ENCODE data around the gene DLGAP1. TPM values are rescaled to one million over a fixed set of nuclear protein-coding genes. Genes with fewer than 3 reads are reported as not detected.

The DLGAP1 gene
- total and polyA plus RNA-seq, 4 donors, result 0.06 to 1.2 (median 0.17) TPM; not detected in 1

GRCh38 chr18:4198956-4199355 lies 256.2 kb downstream of the DLGAP1 start (continued):
- TF ChIP-seq CTCF (IDR thresholded peaks at IDR 0.05; ENCODE audit: low read depth, low read length, missing input control) (no peak), YY1 (IDR thresholded peaks at IDR 0.05) (no peak)

- TF ChIP-seq TAF1 (conservative IDR thresholded peaks at IDR 0.05) (no peak), ZBTB33 (IDR thresholded peaks at IDR 0.05) (no peak), CTCF (IDR thresholded peaks at IDR 0.05; ENCODE audit: low read depth, low read length, missing input control) (no peak)
- H3K4me3 ChIP-seq (ENCODE audit: low read depth in 1 of 3, low read length in 3 of 3), result no peak overlapping the region
- H3K4me1 ChIP-seq (ENCODE audit: control insufficient read depth in 4 of 4, insufficient read depth in 4 of 4, low read length in 3 of 4), result no peaks in the 10 kb centered on the region
- 67% methylated on average over 4 of the region's 4 CpGs for WGBS
- no peak overlapping the region for H3K27ac ChIP-seq (ENCODE audit: low read depth in 1 of 2, low read length in 2 of 2)
- no peaks in the 10 kb centered on the region for H3K27me3 ChIP-seq (ENCODE audit: control insufficient read depth in 4 of 4, insufficient read depth in 4 of 4, low read length in 3 of 4)
- H3K9ac ChIP-seq (ENCODE audit: low read depth in 1 of 2, low read length in 2 of 2), result no peak overlapping the region
- DNase-seq (ENCODE audit: low spot score), result no peak
- no peaks in the 10 kb centered on the region for H3K9me3 ChIP-seq (ENCODE audit: control insufficient read depth in 4 of 4, low read length in 3 of 4)
- no peaks in the 10 kb centered on the region for H3K36me3 ChIP-seq (ENCODE audit: control insufficient read depth in 4 of 4, insufficient read depth in 3 of 4, low read depth in 1 of 4, low read length in 3 of 4)
Measured at GRCh38 chr18:4196351-4196750, 258.8 kb downstream of the DLGAP1 start.

- Histone ChIP-seq H3K4me3 (ENCODE audit: low read depth in 1 of 3, low read length in 3 of 3) (no peak overlapping the region), H3K36me3 (ENCODE audit: control insufficient read depth in 4 of 4, insufficient read depth in 3 of 4, low read depth in 1 of 4, low read length in 3 of 4) (no peaks in the 10 kb centered on the region), H3K27ac (ENCODE audit: low read depth in 1 of 2, low read length in 2 of 2) (no peak overlapping the region), H3K9me3 (ENCODE audit: control insufficient read depth in 4 of 4, low read length in 3 of 4) (no peaks in the 10 kb centered on the region), H3K4me1 (ENCODE audit: control insufficient read depth in 4 of 4, insufficient read depth in 4 of 4, low read length in 3 of 4) (no peaks in the 10 kb centered on the region), H3K9ac (ENCODE audit: low read depth in 1 of 2, low read length in 2 of 2) (no peak overlapping the region), H3K27me3 (ENCODE audit: control insufficient read depth in 4 of 4, insufficient read depth in 4 of 4, low read length in 3 of 4) (no peaks in the 10 kb centered on the region)
- 65% methylated on average over 3 of the region's 3 CpGs for WGBS
- TF ChIP-seq HNF4A (conservative IDR thresholded peaks at IDR 0.05) (no peak), MAX (IDR thresholded peaks at IDR 0.05) (no peak), YY1 (IDR thresholded peaks at IDR 0.05) (no peak), NR2F2 (IDR thresholded peaks at IDR 0.05) (no peak), TAF1 (conservative IDR thresholded peaks at IDR 0.05) (no peak)
- no peak for DNase-seq (ENCODE audit: low spot score)
Measured at GRCh38 chr18:4193086-4193485, 262.0 kb downstream of the DLGAP1 start.

GRCh38 chr18:4181882-4182568 lies 273.1 kb downstream of the DLGAP1 start:
- Histone ChIP-seq H3K9me3 (ENCODE audit: control insufficient read depth in 4 of 4, low read length in 3 of 4) (no peaks in the 10 kb centered on the region), H3K9ac (ENCODE audit: low read depth in 1 of 2, low read length in 2 of 2) (no peak overlapping the region), H3K4me3 (ENCODE audit: low read depth in 1 of 3, low read length in 3 of 3) (no peak overlapping the region), H3K27me3 (ENCODE audit: control insufficient read depth in 4 of 4, insufficient read depth in 4 of 4, low read length in 3 of 4) (no peaks in the 10 kb centered on the region), H3K4me1 (ENCODE audit: control insufficient read depth in 4 of 4, insufficient read depth in 4 of 4, low read length in 3 of 4) (peaks cover 0 to 7% (median 2%) of the 10 kb centered on the region in 4 donors), H3K27ac (ENCODE audit: low read depth in 1 of 2, low read length in 2 of 2) (no peak overlapping the region), H3K36me3 (ENCODE audit: control insufficient read depth in 4 of 4, insufficient read depth in 3 of 4, low read depth in 1 of 4, low read length in 3 of 4) (no peaks in the 10 kb centered on the region)
- DNase-seq (ENCODE audit: low spot score), result no peak
- WGBS, result 40% methylated on average over 7 of the region's 7 CpGs
- TF ChIP-seq ATF3 (IDR thresholded peaks at IDR 0.05) (no peak), EGR1 (IDR thresholded peaks at IDR 0.05; ENCODE audit: low read depth in 2 of 2) (no peak), GABPA (IDR thresholded peaks at IDR 0.05 in 1 of 2, conservative IDR thresholded peaks at IDR 0.05 in 1 of 2) (no peak), REST (IDR thresholded peaks at IDR 0.05) (no peak), MAX (IDR thresholded peaks at IDR 0.05) (no peak), FOXA2 (IDR thresholded peaks at IDR 0.05) (no peak)

Data from liver (tissue), 9 donors.